AG04450 (cell line): ENCODE measurements around the gene FGF21. TPM values are rescaled to one million over a fixed set of nuclear protein-coding genes. Genes with fewer than 3 reads are reported as not detected.

Source experiments
- CTCF ChIA-PET: fragments of 300-600, 350-600 bp; formaldehyde crosslinking; extraction: SDS; loops from one replicate; lab custom pipeline; 2022; ENCODE audit warnings: antibody characterized with exemption, inconsistent platforms; lab: Charles Lee
- POLR2A ChIA-PET: fragments of 350-600 bp; formaldehyde crosslinking; extraction: SDS; loops from one replicate; lab custom pipeline; 2021; ENCODE audit warnings: antibody characterized with exemption, inconsistent platforms; lab: Yijun Ruan, JAX
- DNase-seq: peaks from one replicate; pipeline ENCODE4 v3.0.0-alpha.2; 2011; ENCODE audit warnings: low read depth, low spot score
- H3K27ac ChIP-seq: one replicate; pipeline ENCODE4 v1.5.1; 2012; ENCODE audit warnings: low read depth, low read length, control low read depth
- H3K27me3 ChIP-seq: one replicate; pipeline ENCODE4 v1.6.0; 2012; ENCODE audit warnings: low read length; ENCODE audit not compliant: control insufficient read depth, insufficient read depth
- H3K4me3 ChIP-seq: 2 replicates; pipeline ENCODE4 v1.5.1; 2011; ENCODE audit warnings: mild to moderate bottlenecking, low read depth, low read length, control low read depth
- H3K9me3 ChIP-seq: 2 replicates; pipeline ENCODE4 v1.5.1; 2012; ENCODE audit warnings: low read length; ENCODE audit not compliant: control insufficient read depth, insufficient read depth
- polyA plus RNA-seq: library from polyadenylated mRNA; depleted of rRNA; stranded (reverse); fragments of >200 nt; gene quantifications from 2 replicates; pipeline ENCODE4 v1.2.3, GENCODE V29; 2011
- TF ChIP-seq, protein P1 (sequence below): IDR thresholded peaks from 2 replicates; pipeline ENCODE4 v1.5.1; 2011; ENCODE audit warnings: low read depth, low read length, control low read depth, inconsistent platforms

Gene FGF21
- polyA plus RNA-seq, 1 experiment: not detected

- Histone ChIP-seq H3K4me3 (no peak overlapping the region), H3K27me3 (no peaks in the 10 kb centered on the region), H3K9me3 (no peaks in the 10 kb centered on the region; the same call in 1 of the 2 replicates), H3K27ac (no peak overlapping the region)
- ChIA-PET POLR2A (no interaction called here), CTCF (interaction anchor here (1.0 to 4.0 kb wide), 6 partner anchors 10 to 150 kb away, joined by 3 to 59 read pairs (median 8); partner anchors contain the start of genes CA11 and HSD17B14)
- DNase-seq: no peak
- TF ChIP-seq, protein P1, sequence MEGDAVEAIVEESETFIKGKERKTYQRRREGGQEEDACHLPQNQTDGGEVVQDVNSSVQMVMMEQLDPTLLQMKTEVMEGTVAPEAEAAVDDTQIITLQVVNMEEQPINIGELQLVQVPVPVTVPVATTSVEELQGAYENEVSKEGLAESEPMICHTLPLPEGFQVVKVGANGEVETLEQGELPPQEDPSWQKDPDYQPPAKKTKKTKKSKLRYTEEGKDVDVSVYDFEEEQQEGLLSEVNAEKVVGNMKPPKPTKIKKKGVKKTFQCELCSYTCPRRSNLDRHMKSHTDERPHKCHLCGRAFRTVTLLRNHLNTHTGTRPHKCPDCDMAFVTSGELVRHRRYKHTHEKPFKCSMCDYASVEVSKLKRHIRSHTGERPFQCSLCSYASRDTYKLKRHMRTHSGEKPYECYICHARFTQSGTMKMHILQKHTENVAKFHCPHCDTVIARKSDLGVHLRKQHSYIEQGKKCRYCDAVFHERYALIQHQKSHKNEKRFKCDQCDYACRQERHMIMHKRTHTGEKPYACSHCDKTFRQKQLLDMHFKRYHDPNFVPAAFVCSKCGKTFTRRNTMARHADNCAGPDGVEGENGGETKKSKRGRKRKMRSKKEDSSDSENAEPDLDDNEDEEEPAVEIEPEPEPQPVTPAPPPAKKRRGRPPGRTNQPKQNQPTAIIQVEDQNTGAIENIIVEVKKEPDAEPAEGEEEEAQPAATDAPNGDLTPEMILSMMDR: no peak
These were observed 41.2 kb downstream of the FGF21 start for GRCh38 chr19:48796298-48797083.

- CTCF ChIA-PET: interaction anchor here (4.0 kb wide), 1 partner anchor 44 kb away, joined by 59 read pairs; no protein-coding TSS in a partner anchor
- Histone ChIP-seq H3K9me3 (no peaks in the 10 kb centered on the region; the same call in 1 of the 2 replicates), H3K27me3 (no peaks in the 10 kb centered on the region), H3K4me3 (no peak overlapping the region), H3K27ac (no peak overlapping the region)
- DNase-seq: no peak
- POLR2A ChIA-PET: no interaction called here
- TF ChIP-seq, protein P1: no peak
These were observed 41.8 kb downstream of the FGF21 start for GRCh38 chr19:48797103-48797502.

- CTCF ChIA-PET: interaction anchor here (0.7 to 1.4 kb wide), 3 partner anchors 9 to 44 kb away, joined by 3 to 5 read pairs (median 3); no protein-coding TSS in a partner anchor
- Histone ChIP-seq H3K9me3 (no peaks in the 10 kb centered on the region; the same call in 1 of the 2 replicates), H3K27me3 (no peaks in the 10 kb centered on the region), H3K4me3 (no peak overlapping the region), H3K27ac (no peak overlapping the region)
- DNase-seq: no peak
- POLR2A ChIA-PET: interaction anchor here (1.5 kb wide), 1 partner anchor 13 kb away, joined by 7 read pairs; no protein-coding TSS in a partner anchor
- TF ChIP-seq, protein P1: no peak
These were observed 43.6 kb downstream of the FGF21 start for GRCh38 chr19:48798937-48799336.

DNA sequence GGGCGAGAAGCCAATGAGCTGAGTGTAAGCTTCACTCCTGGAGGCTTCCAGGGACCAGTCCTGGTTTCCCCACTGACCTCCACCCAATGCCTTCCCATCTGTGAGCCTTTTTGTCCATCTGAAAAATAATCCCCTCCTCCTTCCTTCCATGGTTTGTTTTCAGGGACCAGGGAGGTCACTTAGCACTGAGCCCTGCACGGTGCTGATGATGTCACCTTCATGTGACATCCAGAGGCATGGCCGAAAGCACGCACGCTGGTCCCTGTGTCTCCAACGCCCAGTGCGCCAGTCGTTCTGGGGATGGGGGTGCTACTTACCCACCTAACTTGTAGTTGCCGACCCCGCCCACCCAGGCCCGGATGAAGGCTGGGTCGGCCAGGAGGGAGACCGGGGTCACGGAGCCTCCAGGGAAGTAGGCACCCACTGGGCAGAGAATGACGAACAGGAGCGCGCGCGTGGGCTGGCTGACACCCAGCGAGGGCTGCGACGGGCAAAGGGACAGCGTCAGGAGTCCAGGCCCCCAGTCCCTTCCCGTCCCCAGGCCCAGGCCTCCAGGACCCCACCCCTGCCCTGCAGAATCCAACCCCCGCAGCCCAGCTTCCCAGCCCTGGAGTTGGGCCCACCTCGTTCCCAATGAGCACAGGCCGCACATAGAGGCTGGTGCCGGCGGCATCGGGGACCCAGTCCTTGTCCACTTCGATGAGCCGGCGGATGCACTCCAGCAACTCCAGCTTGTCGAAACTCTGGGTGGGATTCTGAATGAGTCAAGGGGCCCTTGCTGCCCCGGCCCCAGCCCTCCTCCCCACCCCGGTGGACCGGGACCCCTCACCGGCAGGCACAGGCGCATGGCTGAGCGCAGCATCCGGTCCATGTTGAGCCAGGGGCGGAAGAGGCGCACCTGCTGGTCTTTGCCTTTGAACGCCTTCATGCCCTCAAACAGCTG is 44.3 kb downstream of the FGF21 start:
- Histone ChIP-seq H3K4me3 (no peak overlapping the region), H3K27me3 (no peaks in the 10 kb centered on the region), H3K27ac (no peak overlapping the region), H3K9me3 (no peaks in the 10 kb centered on the region; the same call in 1 of the 2 replicates)
- CTCF ChIA-PET: interaction anchor here (1.4 kb wide), 1 partner anchor 43 kb away, joined by 5 read pairs; no protein-coding TSS in a partner anchor
- DNase-seq: no peak
- TF ChIP-seq, protein P1: no peak
- POLR2A ChIA-PET: interaction anchor here (1.5 kb wide), 1 partner anchor 13 kb away, joined by 7 read pairs; no protein-coding TSS in a partner anchor
